ENCODE measurements around the gene UPK3B.
A peak's percentile ranks its signal among the peaks of the same experiment; 100 is the strongest.
"Not testable (repeated sequence)": the region's sequence is repeated elsewhere in the genome, so short reads cannot be mapped to it uniquely, and the experiment has no call there.

UPK3B gene

GRCh38 chr7:76509931-76510877, at the start of gene UPK3B:
TSS of gene UPK3B (plus strand) at chr7:76510552. CDS start at chr7:76510653, 101 bp downstream.
- H3K4me3 ChIP-seq (ENCODE audit: low read depth, low read length): no peak within 1 kb of the TSS
- DNase-seq (ENCODE audit: low read depth): no peak

GRCh38 chr7:76460767-76461166, 49.6 kb upstream of the UPK3B start:
- not testable (repeated sequence) for H3K4me3 ChIP-seq (ENCODE audit: low read depth, low read length); DNase-seq (ENCODE audit: low read depth)

- DNase-seq (ENCODE audit: low read depth): not testable (repeated sequence)
- peak within 1 kb of the TSS; percentile 46 for H3K4me3 ChIP-seq (ENCODE audit: low read depth, low read length)
Measured at GRCh38 chr7:76461464-76462101, 48.8 kb upstream of the UPK3B start, which contains the start of gene DTX2. TSS of gene DTX2 (plus strand) at chr7:76461709. CDS start at chr7:76480510, 18,801 bp downstream.

GRCh38 chr7:76462271-76462882, 48.0 kb upstream of the UPK3B start:
- H3K4me3 ChIP-seq (ENCODE audit: low read depth, low read length); DNase-seq (ENCODE audit: low read depth): not testable (repeated sequence)

- not testable (repeated sequence) for H3K4me3 ChIP-seq (ENCODE audit: low read depth, low read length); DNase-seq (ENCODE audit: low read depth)
Measured at GRCh38 chr7:76464959-76465358, 45.4 kb upstream of the UPK3B start.

- DNase-seq (ENCODE audit: low read depth); H3K4me3 ChIP-seq (ENCODE audit: low read depth, low read length): not testable (repeated sequence)
Measured at GRCh38 chr7:76465950-76466349, 44.4 kb upstream of the UPK3B start.

GRCh38 chr7:76467743-76468404, 42.5 kb upstream of the UPK3B start:
- not testable (repeated sequence) for DNase-seq (ENCODE audit: low read depth); H3K4me3 ChIP-seq (ENCODE audit: low read depth, low read length)

GRCh38 chr7:76471556-76472221, 38.7 kb upstream of the UPK3B start:
- not testable (repeated sequence) for DNase-seq (ENCODE audit: low read depth); H3K4me3 ChIP-seq (ENCODE audit: low read depth, low read length)

GRCh38 chr7:76473097-76473496, 37.3 kb upstream of the UPK3B start:
- not testable (repeated sequence) for H3K4me3 ChIP-seq (ENCODE audit: low read depth, low read length); DNase-seq (ENCODE audit: low read depth)

- H3K4me3 ChIP-seq (ENCODE audit: low read depth, low read length); DNase-seq (ENCODE audit: low read depth): not testable (repeated sequence)
Measured at GRCh38 chr7:76476280-76476679, 34.1 kb upstream of the UPK3B start.

GRCh38 chr7:76476742-76477474, 33.4 kb upstream of the UPK3B start:
- not testable (repeated sequence) for H3K4me3 ChIP-seq (ENCODE audit: low read depth, low read length); DNase-seq (ENCODE audit: low read depth)

GRCh38 chr7:76479628-76480027, 30.7 kb upstream of the UPK3B start:
- not testable (repeated sequence) for H3K4me3 ChIP-seq (ENCODE audit: low read depth, low read length); DNase-seq (ENCODE audit: low read depth)

GRCh38 chr7:76480403-76481253, 29.7 kb upstream of the UPK3B start:
- not testable (repeated sequence) for H3K4me3 ChIP-seq (ENCODE audit: low read depth, low read length); DNase-seq (ENCODE audit: low read depth)

- DNase-seq (ENCODE audit: low read depth); H3K4me3 ChIP-seq (ENCODE audit: low read depth, low read length): not testable (repeated sequence)
Measured at GRCh38 chr7:76482660-76483059, 27.7 kb upstream of the UPK3B start.

GRCh38 chr7:76483081-76483480, 27.3 kb upstream of the UPK3B start:
- not testable (repeated sequence) for DNase-seq (ENCODE audit: low read depth); H3K4me3 ChIP-seq (ENCODE audit: low read depth, low read length)

GRCh38 chr7:76484456-76484855, 25.9 kb upstream of the UPK3B start:
- not testable (repeated sequence) for H3K4me3 ChIP-seq (ENCODE audit: low read depth, low read length); DNase-seq (ENCODE audit: low read depth)

All from skeletal muscle cell (primary cell).